OCI-LY7 (cell line): ENCODE measurements around the gene TSHZ2. TPM values are rescaled to one million over a fixed set of nuclear protein-coding genes. Genes with fewer than 3 reads are reported as not detected.
"Not testable (repeated sequence)": the region's sequence is repeated elsewhere in the genome, so short reads cannot be mapped to it uniquely, and the experiment has no call there.

Experiments used
- BruUV-seq: library from RNA; stranded (reverse); fragments of 400-500 nt; replicated peaks from 2 replicates; lab custom pipeline; 2021; lab: Mats Ljungman, UMichigan
- CTCF ChIA-PET: fragments of 300-600 bp; sonication (Branson Sonifier 250); formaldehyde crosslinking; loops from one replicate; lab custom pipeline; 2022; ENCODE audit warnings: antibody characterized with exemption; ENCODE audit not compliant: unreplicated experiment; lab: Charles Lee
- POLR2A ChIA-PET: fragments of 300-600 bp; sonication (Branson Sonifier 250); formaldehyde crosslinking; loops from one replicate; lab custom pipeline; 2022; ENCODE audit warnings: antibody characterized with exemption; lab: Charles Lee
- DNase-seq: peaks from one replicate; pipeline ENCODE4 v3.0.0-alpha.2; 2015; ENCODE audit warnings: low spot score
- H2AFZ ChIP-seq: fragments of 200-600 bp; sonication (generic), shearing (Covaris generic); 2 replicates; pipeline ENCODE4 v1.6.1; 2014; ENCODE audit warnings: mild to moderate bottlenecking, antibody characterized with exemption, low read length, moderate library complexity
- H3K27ac ChIP-seq: fragments of 200-600 bp; sonication (generic); 2 replicates; pipeline ENCODE4 v1.5.1; 2014; ENCODE audit warnings: mixed run types, low read depth, mild to moderate bottlenecking, moderate library complexity, low read length, inconsistent platforms; ENCODE audit not compliant: poor library complexity, severe bottlenecking
- H3K36me3 ChIP-seq: fragments of 200-600 bp; sonication (generic); 2 replicates; pipeline ENCODE4 v1.6.1; 2014; ENCODE audit warnings: mild to moderate bottlenecking, antibody characterized with exemption, low read length, moderate library complexity, mixed read lengths; ENCODE audit not compliant: insufficient read depth
- H3K4me1 ChIP-seq: fragments of 200-600 bp; sonication (generic); 2 replicates; pipeline ENCODE4 v1.5.1; 2014; ENCODE audit warnings: mild to moderate bottlenecking, low read length; ENCODE audit not compliant: insufficient read depth, poor library complexity, severe bottlenecking
- H3K4me2 ChIP-seq: fragments of 200-600 bp; sonication (generic); 2 replicates; pipeline ENCODE4 v1.6.1; 2014; ENCODE audit warnings: mild to moderate bottlenecking, low read length
- H3K4me3 ChIP-seq: fragments of 200-600 bp; sonication (generic); 2 replicates; pipeline ENCODE4 v1.5.1; 2014; ENCODE audit warnings: mild to moderate bottlenecking, low read depth, low read length; ENCODE audit not compliant: poor library complexity, severe bottlenecking
- H3K79me2 ChIP-seq: fragments of 200-600 bp; sonication (generic); 2 replicates; pipeline ENCODE4 v1.6.1; 2016; ENCODE audit warnings: low read depth, mild to moderate bottlenecking, low read length, moderate library complexity, mixed read lengths; ENCODE audit not compliant: insufficient read depth
- H3K9me2 ChIP-seq: fragments of 200-600 bp; sonication (generic); 2 replicates; pipeline ENCODE4 v1.6.1; 2016; ENCODE audit warnings: mild to moderate bottlenecking, low read length, mixed read lengths; ENCODE audit not compliant: insufficient read depth
- H3K9me3 ChIP-seq: fragments of 200-600 bp; sonication (generic); 2 replicates; pipeline ENCODE4 v1.6.1; 2014; ENCODE audit warnings: mild to moderate bottlenecking, mixed run types, low read length, mixed read lengths
- H4K20me1 ChIP-seq: fragments of 200-600 bp; sonication (generic); 2 replicates; pipeline ENCODE4 v1.6.1; 2014; ENCODE audit warnings: mild to moderate bottlenecking, antibody characterized with exemption, low read length, moderate library complexity, mixed read lengths; ENCODE audit not compliant: insufficient read depth
- EZH2phosphoT487 ChIP-seq: fragments of 200-600 bp; sonication (generic); IDR thresholded peaks from 2 replicates; pipeline ENCODE4 v1.6.1; 2018; ENCODE audit warnings: low read depth, borderline replicate concordance, mild to moderate bottlenecking, mixed run types, antibody characterized with exemption, low read length, moderate library complexity, mixed read lengths
- intact Hi-C: fragments of 100-400 bp; cut with micrococcal nuclease; formaldehyde crosslinking; loops from one replicate; pipeline ENCODE4 v1.10.0; 2022; ENCODE audit not compliant: unreplicated experiment
- total RNA-seq, 2 experiments: library from RNA; depleted of rRNA in 1 of 2; stranded (reverse); fragments of >200 nt in 1 of 2; shearing (Covaris generic) in 1 of 2; gene quantifications; 2 replicates each; pipeline ENCODE4 v1.2.3, GENCODE V29; 2014 to 2022
- TF ChIP-seq, protein P1 (sequence below): fragments of 200-600 bp; sonication (generic); conservative IDR thresholded peaks from 2 replicates; pipeline ENCODE4 v1.5.1; 2014; ENCODE audit warnings: mild to moderate bottlenecking, antibody characterized with exemption, low read length, moderate library complexity, mixed read lengths

The TSHZ2 gene
- total RNA-seq, 2 experiments from 2014 or later: not detected

DNA sequence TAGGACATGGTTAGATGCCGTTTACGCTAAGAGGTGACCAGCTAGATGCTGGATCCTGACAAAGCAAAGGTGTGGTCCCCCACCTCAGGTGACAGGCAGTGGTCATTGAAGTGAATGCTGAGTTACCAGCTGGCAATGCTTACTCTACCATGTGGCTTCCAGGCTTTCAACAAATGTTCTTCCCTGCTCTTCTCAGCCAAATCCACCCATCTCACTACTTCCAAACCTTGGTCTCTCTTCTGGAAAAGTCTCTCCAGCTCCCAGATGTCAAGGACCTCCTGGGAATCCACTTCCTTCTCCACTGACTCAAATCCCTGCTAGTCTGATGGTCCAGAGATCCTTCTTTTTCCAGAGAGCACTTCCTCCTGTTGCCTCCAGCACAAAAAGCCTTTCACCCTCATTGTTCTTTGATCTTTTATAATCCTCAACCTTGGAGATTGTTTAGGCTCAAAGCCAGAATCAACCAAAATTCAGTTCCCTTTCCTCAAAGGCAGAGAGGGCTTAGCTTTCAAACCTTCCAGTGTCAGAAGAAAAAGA is 393.4 kb downstream of the TSHZ2 start:
- DNase-seq: no peak

GRCh38 chr20:53366928-53367327 is 394.8 kb downstream of the TSHZ2 start:
- BruUV-seq, H3K4me3 ChIP-seq, intact Hi-C loops, H3K9me2 ChIP-seq, POLR2A ChIA-PET, DNase-seq, H3K4me2 ChIP-seq, H3K27ac ChIP-seq, CTCF ChIA-PET, H4K20me1 ChIP-seq, H3K36me3 ChIP-seq, H3K9me3 ChIP-seq, H2AFZ ChIP-seq, H3K79me2 ChIP-seq, H3K4me1 ChIP-seq: not testable (repeated sequence)

More for the DNA sequence above, 393.4 kb downstream of the TSHZ2 start:
- ChIA-PET POLR2A (interaction anchor here (1.0 kb wide), 1 partner anchor 14 kb away, joined by 3 read pairs; no protein-coding TSS in a partner anchor), CTCF (no interaction called here)
- no peaks in the 10 kb centered on the region for H3K36me3 ChIP-seq
- H3K4me3 ChIP-seq: no peak overlapping the region
- H3K9me2 ChIP-seq: no peaks in the 10 kb centered on the region
- no peak overlapping the region for H3K27ac ChIP-seq
- no peak overlapping the region for H2AFZ ChIP-seq
- H4K20me1 ChIP-seq: no peaks in the 10 kb centered on the region
- no peaks in the 10 kb centered on the region for H3K9me3 ChIP-seq
- BruUV-seq: no TSS peak
- TF ChIP-seq, protein P1, sequence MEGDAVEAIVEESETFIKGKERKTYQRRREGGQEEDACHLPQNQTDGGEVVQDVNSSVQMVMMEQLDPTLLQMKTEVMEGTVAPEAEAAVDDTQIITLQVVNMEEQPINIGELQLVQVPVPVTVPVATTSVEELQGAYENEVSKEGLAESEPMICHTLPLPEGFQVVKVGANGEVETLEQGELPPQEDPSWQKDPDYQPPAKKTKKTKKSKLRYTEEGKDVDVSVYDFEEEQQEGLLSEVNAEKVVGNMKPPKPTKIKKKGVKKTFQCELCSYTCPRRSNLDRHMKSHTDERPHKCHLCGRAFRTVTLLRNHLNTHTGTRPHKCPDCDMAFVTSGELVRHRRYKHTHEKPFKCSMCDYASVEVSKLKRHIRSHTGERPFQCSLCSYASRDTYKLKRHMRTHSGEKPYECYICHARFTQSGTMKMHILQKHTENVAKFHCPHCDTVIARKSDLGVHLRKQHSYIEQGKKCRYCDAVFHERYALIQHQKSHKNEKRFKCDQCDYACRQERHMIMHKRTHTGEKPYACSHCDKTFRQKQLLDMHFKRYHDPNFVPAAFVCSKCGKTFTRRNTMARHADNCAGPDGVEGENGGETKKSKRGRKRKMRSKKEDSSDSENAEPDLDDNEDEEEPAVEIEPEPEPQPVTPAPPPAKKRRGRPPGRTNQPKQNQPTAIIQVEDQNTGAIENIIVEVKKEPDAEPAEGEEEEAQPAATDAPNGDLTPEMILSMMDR: no peak
- TF ChIP-seq EZH2phosphoT487: no peak
- intact Hi-C loops: no loop called here
- no peaks in the 10 kb centered on the region for H3K4me1 ChIP-seq
- no peak overlapping the region for H3K4me2 ChIP-seq
- no peaks in the 10 kb centered on the region for H3K79me2 ChIP-seq

GRCh38 chr20:53369871-53370270 is 397.7 kb downstream of the TSHZ2 start:
- ChIA-PET POLR2A (interaction anchor here (0.7 kb wide), 1 partner anchor 145 kb away, joined by 3 read pairs; no protein-coding TSS in a partner anchor), CTCF (no interaction called here)
- H4K20me1 ChIP-seq: no peaks in the 10 kb centered on the region
- H2AFZ ChIP-seq: no peak overlapping the region
- H3K27ac ChIP-seq: no peak overlapping the region
- no peaks in the 10 kb centered on the region for H3K9me2 ChIP-seq
- no peaks in the 10 kb centered on the region for H3K36me3 ChIP-seq
- no TSS peak for BruUV-seq
- H3K9me3 ChIP-seq: no peaks in the 10 kb centered on the region
- no peaks in the 10 kb centered on the region for H3K79me2 ChIP-seq
- no peak for DNase-seq
- H3K4me1 ChIP-seq: no peaks in the 10 kb centered on the region
- intact Hi-C loops: no loop called here
- H3K4me2 ChIP-seq: no peak overlapping the region
- no peak overlapping the region for H3K4me3 ChIP-seq
- no peak for TF ChIP-seq EZH2phosphoT487
- TF ChIP-seq, protein P1: no peak
